H1 (cell line): ENCODE measurements around the gene ITPR1. TPM values are rescaled to one million over a fixed set of nuclear protein-coding genes. Genes with fewer than 3 reads are reported as not detected.

ENCODE experiments used
- CTCF ChIA-PET: fragments of 300-600 bp; sonication (Branson Sonifier 250); formaldehyde crosslinking; loops from one replicate; lab custom pipeline; 2021; ENCODE audit not compliant: partially characterized antibody; lab: Charles Lee
- POLR2A ChIA-PET: fragments of 300-600 bp; sonication (Branson Sonifier 250); formaldehyde crosslinking; loops from one replicate; lab custom pipeline; 2021; ENCODE audit warnings: inconsistent platforms; ENCODE audit not compliant: partially characterized antibody; lab: Charles Lee
- DNase-seq, 2 experiments: peaks; one replicate each; pipeline versions ENCODE4 v3.0.0 to v3.0.0-alpha.2; 2010 to 2022; ENCODE audit warnings: low spot score in 2 of 2, low read depth in 1 of 2, mixed read lengths in 1 of 2
- FAIRE-seq: peaks from 2 replicates; lab custom pipeline; 2011; peaks lifted over from hg19 to GRCh38; lab: Jason Lieb, UNC
- H2AFZ ChIP-seq: 2 replicates; pipeline ENCODE4 v1.8.1; 2012; ENCODE audit warnings: low read length, inconsistent platforms
- H2AK5ac ChIP-seq: 2 replicates; pipeline ENCODE4 v1.6.1; 2013; ENCODE audit warnings: low read depth, low read length
- H2BK120ac ChIP-seq: replicated peaks from 2 replicates; pipeline ENCODE3; 2013; ENCODE audit warnings: low read depth, low read length, inconsistent platforms
- H2BK12ac ChIP-seq: 2 replicates; pipeline ENCODE4 v1.6.1; 2013; ENCODE audit warnings: low read depth, low read length
- H2BK15ac ChIP-seq: 2 replicates; pipeline ENCODE4 v1.6.1; 2013; ENCODE audit warnings: low read length
- H2BK20ac ChIP-seq: 2 replicates; pipeline ENCODE4 v1.6.1; 2013; ENCODE audit warnings: low read length
- H2BK5ac ChIP-seq: 2 replicates; pipeline ENCODE4 v1.6.1; 2013; ENCODE audit warnings: low read depth, low read length
- H3K14ac ChIP-seq: 2 replicates; pipeline ENCODE4 v1.6.1; 2013; ENCODE audit warnings: inconsistent platforms; ENCODE audit not compliant: insufficient read length
- H3K18ac ChIP-seq: 2 replicates; pipeline ENCODE4 v1.6.1; 2013; ENCODE audit warnings: low read length; ENCODE audit errors: extremely low read depth
- H3K23ac ChIP-seq: 2 replicates; pipeline ENCODE4 v1.6.1; 2013; ENCODE audit warnings: inconsistent platforms; ENCODE audit not compliant: insufficient read length
- H3K23me2 ChIP-seq: 2 replicates; pipeline ENCODE4 v1.6.1; 2013; ENCODE audit warnings: low read depth, low read length
- H3K27ac ChIP-seq: 2 replicates; pipeline ENCODE4 v1.6.1; 2011; ENCODE audit warnings: low read depth, low read length, inconsistent platforms
- H3K27me3 ChIP-seq, 4 experiments: replicated peaks in 1 of 4; 1 replicate in 1 of 4; 2 replicates in 3 of 4; pipeline versions ENCODE4 v1.6.1 to v1.8.1; 2011 to 2013; ENCODE audit warnings: low read length in 3 of 4, mild to moderate bottlenecking in 3 of 4, inconsistent platforms in 2 of 4, mixed read lengths in 2 of 4, moderate library complexity in 1 of 4; ENCODE audit not compliant: control insufficient read depth in 3 of 4, insufficient read depth in 3 of 4; ENCODE audit errors: extremely low read depth in 1 of 4
- H3K36me3 ChIP-seq, 4 experiments: 2 replicates each; pipeline versions ENCODE4 v1.6.1 to v1.8.1; 2011 to 2013; ENCODE audit warnings: mild to moderate bottlenecking in 4 of 4, low read length in 3 of 4, moderate library complexity in 2 of 4, control low read depth in 1 of 4, inconsistent platforms in 1 of 4; ENCODE audit not compliant: insufficient read depth in 4 of 4, control insufficient read depth in 2 of 4
- H3K4ac ChIP-seq: replicated peaks from 2 replicates; pipeline ENCODE3; 2013; ENCODE audit warnings: low read length, low read depth, mixed read lengths, inconsistent platforms; ENCODE audit not compliant: insufficient read length
- H3K4me1 ChIP-seq, 4 experiments: replicated peaks in 1 of 4; 1 replicate in 1 of 4; 2 replicates in 3 of 4; pipeline versions ENCODE4 v1.6.1 to v1.8.1; 2011 to 2013; ENCODE audit warnings: low read length in 3 of 4, inconsistent platforms in 2 of 4, mixed read lengths in 1 of 4; ENCODE audit not compliant: insufficient read depth in 4 of 4, control insufficient read depth in 3 of 4
- H3K4me2 ChIP-seq, 2 experiments: 2 replicates each; pipeline versions ENCODE4 v1.6.1 to v1.8.1; 2011 to 2013; ENCODE audit warnings: low read depth in 2 of 2, low read length in 2 of 2, control low read depth in 1 of 2, inconsistent platforms in 1 of 2, mild to moderate bottlenecking in 1 of 2; ENCODE audit not compliant: insufficient read depth in 1 of 2
- H3K4me3 ChIP-seq, 4 experiments: fragments of 200-600, 300-600 bp in 1 of 4; sonication (generic), shearing (Covaris generic), sonication (Bioruptor Twin) in 1 of 4; 2 replicates each; pipeline versions ENCODE4 v1.5.1 to v1.8.1; 2011 to 2016; ENCODE audit warnings: low read length in 4 of 4, low read depth in 3 of 4, control low read depth in 2 of 4, inconsistent platforms in 2 of 4, mild to moderate bottlenecking in 2 of 4, mixed read lengths in 1 of 4, moderate library complexity in 1 of 4; ENCODE audit not compliant: insufficient read depth in 2 of 4; ENCODE audit errors: extremely low read depth in 1 of 4
- H3K56ac ChIP-seq: replicated peaks from 2 replicates; pipeline ENCODE3; 2013; ENCODE audit warnings: low read depth, mild to moderate bottlenecking, mixed read lengths, low read length, inconsistent platforms; ENCODE audit not compliant: insufficient read length
- H3K79me1 ChIP-seq: 2 replicates; pipeline ENCODE4 v1.6.1; 2013; ENCODE audit warnings: low read depth, low read length, control low read depth
- H3K79me2 ChIP-seq, 2 experiments: 2 replicates each; pipeline versions ENCODE4 v1.6.1 to v1.8.1; 2012 to 2013; ENCODE audit warnings: low read length in 2 of 2, mild to moderate bottlenecking in 2 of 2, inconsistent platforms in 1 of 2; ENCODE audit not compliant: insufficient read depth in 2 of 2, control insufficient read depth in 1 of 2
- H3K9ac ChIP-seq, 4 experiments: replicated peaks in 1 of 4; 1 replicate in 1 of 4; 2 replicates in 3 of 4; pipeline versions ENCODE4 v1.6.1 to v1.8.1; 2011 to 2013; ENCODE audit warnings: low read depth in 3 of 4, low read length in 3 of 4, control low read depth in 2 of 4, mild to moderate bottlenecking in 2 of 4, moderate library complexity in 2 of 4, inconsistent platforms in 1 of 4; ENCODE audit errors: extremely low read depth in 1 of 4
- H3K9me3 ChIP-seq, 2 experiments: 2 replicates each; pipeline versions ENCODE4 v1.6.1 to v1.8.1; 2012 to 2013; ENCODE audit warnings: mild to moderate bottlenecking in 2 of 2, moderate library complexity in 2 of 2, control low read depth in 1 of 2, inconsistent platforms in 1 of 2, low read depth in 1 of 2, low read length in 1 of 2, mixed read lengths in 1 of 2; ENCODE audit not compliant: insufficient read depth in 2 of 2
- H4K20me1 ChIP-seq, 2 experiments: replicated peaks in 1 of 2; 2 replicates each; pipeline versions ENCODE3 to v1.8.1; 2011 to 2013; ENCODE audit warnings: inconsistent platforms in 2 of 2, low read length in 2 of 2, mild to moderate bottlenecking in 1 of 2; ENCODE audit not compliant: insufficient read depth in 2 of 2, control insufficient read depth in 1 of 2
- H4K5ac ChIP-seq: 2 replicates; pipeline ENCODE4 v1.6.1; 2013; ENCODE audit warnings: low read length, low read depth, mixed read lengths, inconsistent platforms; ENCODE audit not compliant: insufficient read length
- H4K8ac ChIP-seq: 2 replicates; pipeline ENCODE4 v1.8.0; 2013; ENCODE audit warnings: mild to moderate bottlenecking, moderate library complexity, low read length, inconsistent platforms; ENCODE audit not compliant: insufficient read depth; ENCODE audit errors: extremely low read depth
- H4K91ac ChIP-seq: replicated peaks from 2 replicates; pipeline ENCODE3; 2013; ENCODE audit warnings: low read length, mixed read lengths, inconsistent platforms; ENCODE audit not compliant: insufficient read length
- NRF1 ChIP-seq: IDR thresholded peaks from 2 replicates; pipeline ENCODE4 v1.6.1; 2011; ENCODE audit warnings: mild to moderate bottlenecking, low read depth, low read length, improper control_type of control experiment
- POLR2A ChIP-seq, 2 experiments: IDR thresholded peaks; 1 replicate in 1 of 2; 2 replicates in 1 of 2; pipeline ENCODE4 v1.6.1; 2011; ENCODE audit warnings: low read depth in 2 of 2, low read length in 2 of 2, mild to moderate bottlenecking in 2 of 2; ENCODE audit errors: control extremely low read depth in 1 of 2
- POU5F1 ChIP-seq: IDR thresholded peaks from 2 replicates; pipeline ENCODE4 v1.6.1; 2011; ENCODE audit warnings: low read depth, mild to moderate bottlenecking, low read length, moderate library complexity
- SIRT6 ChIP-seq: IDR thresholded peaks from one replicate; pipeline ENCODE4 v1.7.1; 2012; ENCODE audit warnings: low read length, inconsistent platforms
- SUZ12 ChIP-seq: fragments of 200-600 bp; sonication (generic); IDR thresholded peaks from 2 replicates; pipeline ENCODE4 v1.6.1; 2012; ENCODE audit warnings: mild to moderate bottlenecking, inconsistent platforms, low read length, moderate library complexity, mixed read lengths
- YY1 ChIP-seq: IDR thresholded peaks from 2 replicates; pipeline ENCODE4 v1.6.1; 2011; ENCODE audit warnings: low read depth, mild to moderate bottlenecking, low read length
- WGBS, 2 experiments: shearing (Covaris generic) in 1 of 2; methylation state at CpG; one replicate each; pipeline versions ENCODE4 v1.1.6 to v1.1.7; 2013 to 2015; ENCODE audit warnings: low lambda C conversion rate in 2 of 2, mixed read lengths in 2 of 2, inconsistent platforms in 1 of 2, low coverage in 1 of 2, missing lambda C conversion rate in 1 of 2; ENCODE audit not compliant: insufficient replicate concordance in 2 of 2, insufficient coverage in 1 of 2, insufficient read length in 1 of 2; ENCODE audit errors: extremely low coverage in 1 of 2, missing lambda C conversion rate in 1 of 2; 5-methylcytosine and 5-hydroxymethylcytosine counted together
- polyA plus RNA-seq, 7 experiments: library from polyadenylated mRNA; depleted of rRNA in 3 of 7; stranded (reverse) in 5 of 7; unstranded in 2 of 7; fragments of >200 nt in 5 of 7; fragments of 200-250 nt in 2 of 7; gene quantifications; 1 replicate in 5 of 7; 2 replicates in 1 of 7; 4 replicates in 1 of 7; pipeline versions ENCODE4 v1.2.1 to v1.2.3, GENCODE V29; 2011 to 2013; ENCODE audit warnings: missing spikeins in 2 of 7, mixed read lengths in 2 of 7
- total RNA-seq: library from RNA; stranded (reverse); fragmentation: NEBNext Ultra II Directional; extraction: Animal tissue kit (Norgen Biotek cat#: 25700); gene quantifications from 2 replicates; pipeline ENCODE4 v1.2.1, GENCODE V29; 2021

The ITPR1 gene
- total and polyA plus RNA-seq, 2 of the 8 experiments (the other 6 are each of a cell fraction or from before 2014, with no cell fraction given), result 2.5 to 16.3 TPM

- Histone ChIP-seq H2AK5ac (no peak overlapping the region), H3K14ac (no peak overlapping the region), H4K91ac (peak overlapping the region; percentile 44), H3K27ac (no peak overlapping the region), H4K20me1 (no peaks in the 10 kb centered on the region), H3K27me3 (no peaks in the 10 kb centered on the region), H4K8ac (no peak overlapping the region; the same call in 1 of the 2 replicates), H3K79me1 (no peaks in the 10 kb centered on the region), H3K4ac (no peak overlapping the region), H3K23ac (no peak overlapping the region), H2BK12ac (no peak overlapping the region; the same call in 1 of the 2 replicates), H2BK15ac (no peak overlapping the region), H3K79me2 (no peaks in the 10 kb centered on the region), H3K36me3 (no peaks in the 10 kb centered on the region), H2BK20ac (no peak overlapping the region), H3K56ac (no peak overlapping the region), H2BK120ac (no peak overlapping the region), H3K9ac (no peak overlapping the region), H3K18ac (no peak overlapping the region), H2AFZ (no peak overlapping the region), H4K5ac (no peak overlapping the region), H3K4me1 (peaks cover 0 to 13% (median 8%) of the 10 kb centered on the region in 4 experiments; a peak in 5 of 7 replicates), H3K4me2 (no peak overlapping the region), H3K4me3 (no peak overlapping the region), H3K23me2 (no peaks in the 10 kb centered on the region), H2BK5ac (no peak overlapping the region; the same call in 1 of the 2 replicates), H3K9me3 (no peaks in the 10 kb centered on the region)
- ChIA-PET POLR2A (no interaction called here), CTCF (interaction anchor here (0.6 to 4.7 kb wide), 16 partner anchors 8 to 360 kb away, joined by 3 to 54 read pairs (median 4); partner anchors contain the start of gene BHLHE40)
- TF ChIP-seq NRF1 (no peak), POLR2A (IDR thresholded peaks at IDR 0.05; ENCODE audit: control extremely low read depth in 1 of 2, low read depth in 2 of 2, low read length in 2 of 2) (no peak), SUZ12 (no peak), YY1 (no peak), SIRT6 (no peak), POU5F1 (no peak)
- no peak for FAIRE-seq
- no peak for DNase-seq
- WGBS, 2 experiments, result 87% methylated on average over 16 of the region's 16 CpGs; no CpG with 5 or more reads in 1 of the 2 experiments
Measured at GRCh38 chr3:4710191-4710590, 217.0 kb downstream of the ITPR1 start.
